H1 (cell line): ENCODE results near the gene ARRB1. TPM values are rescaled to one million over a fixed set of nuclear protein-coding genes. Genes with fewer than 3 reads are reported as not detected.

Experiments used
- CTCF ChIA-PET: fragments of 300-600 bp; sonication (Branson Sonifier 250); formaldehyde crosslinking; loops from one replicate; lab custom pipeline; 2021; ENCODE audit not compliant: partially characterized antibody; lab: Charles Lee
- POLR2A ChIA-PET: fragments of 300-600 bp; sonication (Branson Sonifier 250); formaldehyde crosslinking; loops from one replicate; lab custom pipeline; 2021; ENCODE audit warnings: inconsistent platforms; ENCODE audit not compliant: partially characterized antibody; lab: Charles Lee
- DNase-seq, 2 experiments: peaks; one replicate each; pipeline versions ENCODE4 v3.0.0 to v3.0.0-alpha.2; 2010 to 2022; ENCODE audit warnings: low spot score in 2 of 2, low read depth in 1 of 2, mixed read lengths in 1 of 2
- FAIRE-seq: peaks from 2 replicates; lab custom pipeline; 2011; peaks lifted over from hg19 to GRCh38; lab: Jason Lieb, UNC
- H2AFZ ChIP-seq: 2 replicates; pipeline ENCODE4 v1.8.1; 2012; ENCODE audit warnings: low read length, inconsistent platforms
- H2AK5ac ChIP-seq: 2 replicates; pipeline ENCODE4 v1.6.1; 2013; ENCODE audit warnings: low read depth, low read length
- H2BK120ac ChIP-seq: replicated peaks from 2 replicates; pipeline ENCODE3; 2013; ENCODE audit warnings: low read depth, low read length, inconsistent platforms
- H2BK12ac ChIP-seq: 2 replicates; pipeline ENCODE4 v1.6.1; 2013; ENCODE audit warnings: low read depth, low read length
- H2BK15ac ChIP-seq: 2 replicates; pipeline ENCODE4 v1.6.1; 2013; ENCODE audit warnings: low read length
- H2BK20ac ChIP-seq: 2 replicates; pipeline ENCODE4 v1.6.1; 2013; ENCODE audit warnings: low read length
- H2BK5ac ChIP-seq: 2 replicates; pipeline ENCODE4 v1.6.1; 2013; ENCODE audit warnings: low read depth, low read length
- H3K14ac ChIP-seq: 2 replicates; pipeline ENCODE4 v1.6.1; 2013; ENCODE audit warnings: inconsistent platforms; ENCODE audit not compliant: insufficient read length
- H3K18ac ChIP-seq: 2 replicates; pipeline ENCODE4 v1.6.1; 2013; ENCODE audit warnings: low read length; ENCODE audit errors: extremely low read depth
- H3K23ac ChIP-seq: 2 replicates; pipeline ENCODE4 v1.6.1; 2013; ENCODE audit warnings: inconsistent platforms; ENCODE audit not compliant: insufficient read length
- H3K23me2 ChIP-seq: 2 replicates; pipeline ENCODE4 v1.6.1; 2013; ENCODE audit warnings: low read depth, low read length
- H3K27ac ChIP-seq: 2 replicates; pipeline ENCODE4 v1.6.1; 2011; ENCODE audit warnings: low read depth, low read length, inconsistent platforms
- H3K27me3 ChIP-seq, 4 experiments: replicated peaks in 1 of 4; 1 replicate in 1 of 4; 2 replicates in 3 of 4; pipeline versions ENCODE4 v1.6.1 to v1.8.1; 2011 to 2013; ENCODE audit warnings: low read length in 3 of 4, mild to moderate bottlenecking in 3 of 4, inconsistent platforms in 2 of 4, mixed read lengths in 2 of 4, moderate library complexity in 1 of 4; ENCODE audit not compliant: control insufficient read depth in 3 of 4, insufficient read depth in 3 of 4; ENCODE audit errors: extremely low read depth in 1 of 4
- H3K36me3 ChIP-seq, 4 experiments: 2 replicates each; pipeline versions ENCODE4 v1.6.1 to v1.8.1; 2011 to 2013; ENCODE audit warnings: mild to moderate bottlenecking in 4 of 4, low read length in 3 of 4, moderate library complexity in 2 of 4, control low read depth in 1 of 4, inconsistent platforms in 1 of 4; ENCODE audit not compliant: insufficient read depth in 4 of 4, control insufficient read depth in 2 of 4
- H3K4ac ChIP-seq: replicated peaks from 2 replicates; pipeline ENCODE3; 2013; ENCODE audit warnings: low read length, low read depth, mixed read lengths, inconsistent platforms; ENCODE audit not compliant: insufficient read length
- H3K4me1 ChIP-seq, 4 experiments: replicated peaks in 1 of 4; 1 replicate in 1 of 4; 2 replicates in 3 of 4; pipeline versions ENCODE4 v1.6.1 to v1.8.1; 2011 to 2013; ENCODE audit warnings: low read length in 3 of 4, inconsistent platforms in 2 of 4, mixed read lengths in 1 of 4; ENCODE audit not compliant: insufficient read depth in 4 of 4, control insufficient read depth in 3 of 4
- H3K4me2 ChIP-seq, 2 experiments: 2 replicates each; pipeline versions ENCODE4 v1.6.1 to v1.8.1; 2011 to 2013; ENCODE audit warnings: low read depth in 2 of 2, low read length in 2 of 2, control low read depth in 1 of 2, inconsistent platforms in 1 of 2, mild to moderate bottlenecking in 1 of 2; ENCODE audit not compliant: insufficient read depth in 1 of 2
- H3K4me3 ChIP-seq, 4 experiments: fragments of 200-600, 300-600 bp in 1 of 4; sonication (generic), shearing (Covaris generic), sonication (Bioruptor Twin) in 1 of 4; 2 replicates each; pipeline versions ENCODE4 v1.5.1 to v1.8.1; 2011 to 2016; ENCODE audit warnings: low read length in 4 of 4, low read depth in 3 of 4, control low read depth in 2 of 4, inconsistent platforms in 2 of 4, mild to moderate bottlenecking in 2 of 4, mixed read lengths in 1 of 4, moderate library complexity in 1 of 4; ENCODE audit not compliant: insufficient read depth in 2 of 4; ENCODE audit errors: extremely low read depth in 1 of 4
- H3K56ac ChIP-seq: replicated peaks from 2 replicates; pipeline ENCODE3; 2013; ENCODE audit warnings: low read depth, mild to moderate bottlenecking, mixed read lengths, low read length, inconsistent platforms; ENCODE audit not compliant: insufficient read length
- H3K79me1 ChIP-seq: 2 replicates; pipeline ENCODE4 v1.6.1; 2013; ENCODE audit warnings: low read depth, low read length, control low read depth
- H3K79me2 ChIP-seq, 2 experiments: 2 replicates each; pipeline versions ENCODE4 v1.6.1 to v1.8.1; 2012 to 2013; ENCODE audit warnings: low read length in 2 of 2, mild to moderate bottlenecking in 2 of 2, inconsistent platforms in 1 of 2; ENCODE audit not compliant: insufficient read depth in 2 of 2, control insufficient read depth in 1 of 2
- H3K9ac ChIP-seq, 4 experiments: replicated peaks in 1 of 4; 1 replicate in 1 of 4; 2 replicates in 3 of 4; pipeline versions ENCODE4 v1.6.1 to v1.8.1; 2011 to 2013; ENCODE audit warnings: low read depth in 3 of 4, low read length in 3 of 4, control low read depth in 2 of 4, mild to moderate bottlenecking in 2 of 4, moderate library complexity in 2 of 4, inconsistent platforms in 1 of 4; ENCODE audit errors: extremely low read depth in 1 of 4
- H3K9me3 ChIP-seq, 2 experiments: 2 replicates each; pipeline versions ENCODE4 v1.6.1 to v1.8.1; 2012 to 2013; ENCODE audit warnings: mild to moderate bottlenecking in 2 of 2, moderate library complexity in 2 of 2, control low read depth in 1 of 2, inconsistent platforms in 1 of 2, low read depth in 1 of 2, low read length in 1 of 2, mixed read lengths in 1 of 2; ENCODE audit not compliant: insufficient read depth in 2 of 2
- H4K20me1 ChIP-seq, 2 experiments: replicated peaks in 1 of 2; 2 replicates each; pipeline versions ENCODE3 to v1.8.1; 2011 to 2013; ENCODE audit warnings: inconsistent platforms in 2 of 2, low read length in 2 of 2, mild to moderate bottlenecking in 1 of 2; ENCODE audit not compliant: insufficient read depth in 2 of 2, control insufficient read depth in 1 of 2
- H4K5ac ChIP-seq: 2 replicates; pipeline ENCODE4 v1.6.1; 2013; ENCODE audit warnings: low read length, low read depth, mixed read lengths, inconsistent platforms; ENCODE audit not compliant: insufficient read length
- H4K8ac ChIP-seq: 2 replicates; pipeline ENCODE4 v1.8.0; 2013; ENCODE audit warnings: mild to moderate bottlenecking, moderate library complexity, low read length, inconsistent platforms; ENCODE audit not compliant: insufficient read depth; ENCODE audit errors: extremely low read depth
- H4K91ac ChIP-seq: replicated peaks from 2 replicates; pipeline ENCODE3; 2013; ENCODE audit warnings: low read length, mixed read lengths, inconsistent platforms; ENCODE audit not compliant: insufficient read length
- BACH1 ChIP-seq: IDR thresholded peaks from 2 replicates; pipeline ENCODE4 v1.6.1; 2012; ENCODE audit warnings: low read length, improper control_type of control experiment
- CBX8 ChIP-seq: fragments of 300-800, 300-1000 bp; sonication (generic); IDR thresholded peaks from 2 replicates; pipeline ENCODE4 v1.7.1; 2016; ENCODE audit warnings: low read depth, low read length, borderline replicate concordance
- CREB1 ChIP-seq: IDR thresholded peaks from 2 replicates; pipeline ENCODE4 v1.6.1; 2012; ENCODE audit warnings: inconsistent platforms
- GTF2F1 ChIP-seq: IDR thresholded peaks from 2 replicates; pipeline ENCODE4 v1.6.1; 2012; ENCODE audit warnings: low read depth, low read length, improper control_type of control experiment, borderline replicate concordance
- JUND ChIP-seq: IDR thresholded peaks from 2 replicates; pipeline ENCODE4 v1.6.1; 2011; ENCODE audit warnings: mild to moderate bottlenecking, improper control_type of control experiment, low read length
- KDM4A ChIP-seq: IDR thresholded peaks from one replicate; pipeline ENCODE4 v1.7.1; 2012; ENCODE audit warnings: low read depth, mild to moderate bottlenecking, moderate library complexity, low read length, inconsistent platforms; ENCODE audit not compliant: severe bottlenecking
- PHF8 ChIP-seq: fragments of 200-600 bp; sonication (generic); conservative IDR thresholded peaks from 2 replicates; pipeline ENCODE4 v1.7.1; 2012; ENCODE audit warnings: low read depth, mild to moderate bottlenecking, inconsistent platforms, low read length, moderate library complexity
- POLR2A ChIP-seq, 2 experiments: IDR thresholded peaks; 1 replicate in 1 of 2; 2 replicates in 1 of 2; pipeline ENCODE4 v1.6.1; 2011; ENCODE audit warnings: low read depth in 2 of 2, low read length in 2 of 2, mild to moderate bottlenecking in 2 of 2; ENCODE audit errors: control extremely low read depth in 1 of 2
- RAD21 ChIP-seq, 2 experiments: IDR thresholded peaks in 1 of 2; conservative IDR thresholded peaks in 1 of 2; 2 replicates each; pipeline ENCODE4 v1.6.1; 2011; ENCODE audit warnings: low read depth in 2 of 2, low read length in 2 of 2, improper control_type of control experiment in 1 of 2, inconsistent platforms in 1 of 2, mild to moderate bottlenecking in 1 of 2, moderate library complexity in 1 of 2
- RBBP5 ChIP-seq: IDR thresholded peaks from 2 replicates; pipeline ENCODE4 v1.7.1; 2012; ENCODE audit warnings: low read depth, mild to moderate bottlenecking, inconsistent platforms, low read length, moderate library complexity, borderline replicate concordance
- SIRT6 ChIP-seq: IDR thresholded peaks from one replicate; pipeline ENCODE4 v1.7.1; 2012; ENCODE audit warnings: low read length, inconsistent platforms
- SIX5 ChIP-seq: IDR thresholded peaks from 2 replicates; pipeline ENCODE4 v1.6.1; 2011; ENCODE audit warnings: mild to moderate bottlenecking, low read depth, low read length
- SP4 ChIP-seq: IDR thresholded peaks from 2 replicates; pipeline ENCODE4 v1.6.1; 2012; ENCODE audit warnings: low read length, inconsistent platforms
- SRF ChIP-seq: IDR thresholded peaks from 2 replicates; pipeline ENCODE4 v1.6.1; 2011; ENCODE audit warnings: mild to moderate bottlenecking, low read depth, low read length, moderate library complexity
- TAF1 ChIP-seq: IDR thresholded peaks from 2 replicates; pipeline ENCODE4 v1.6.1; 2011; ENCODE audit warnings: mild to moderate bottlenecking, low read depth, low read length
- WGBS, 2 experiments: shearing (Covaris generic) in 1 of 2; methylation state at CpG; one replicate each; pipeline versions ENCODE4 v1.1.6 to v1.1.7; 2013 to 2015; ENCODE audit warnings: low lambda C conversion rate in 2 of 2, mixed read lengths in 2 of 2, inconsistent platforms in 1 of 2, low coverage in 1 of 2, missing lambda C conversion rate in 1 of 2; ENCODE audit not compliant: insufficient replicate concordance in 2 of 2, insufficient coverage in 1 of 2, insufficient read length in 1 of 2; ENCODE audit errors: extremely low coverage in 1 of 2, missing lambda C conversion rate in 1 of 2; 5-methylcytosine and 5-hydroxymethylcytosine counted together
- polyA plus RNA-seq, 7 experiments: library from polyadenylated mRNA; depleted of rRNA in 3 of 7; stranded (reverse) in 5 of 7; unstranded in 2 of 7; fragments of >200 nt in 5 of 7; fragments of 200-250 nt in 2 of 7; gene quantifications; 1 replicate in 5 of 7; 2 replicates in 1 of 7; 4 replicates in 1 of 7; pipeline versions ENCODE4 v1.2.1 to v1.2.3, GENCODE V29; 2011 to 2013; ENCODE audit warnings: missing spikeins in 2 of 7, mixed read lengths in 2 of 7
- total RNA-seq: library from RNA; stranded (reverse); fragmentation: NEBNext Ultra II Directional; extraction: Animal tissue kit (Norgen Biotek cat#: 25700); gene quantifications from 2 replicates; pipeline ENCODE4 v1.2.1, GENCODE V29; 2021

Gene ARRB1
- total and polyA plus RNA-seq, 2 of the 8 experiments (the other 6 are each of a cell fraction or from before 2014, with no cell fraction given): 9.4 to 31.8 TPM

- H2BK5ac ChIP-seq: no peak overlapping the region
- ChIA-PET POLR2A (interaction anchor here (2.1 kb wide), 1 partner anchor 22 kb away, joined by 4 read pairs; no protein-coding TSS in a partner anchor), CTCF (interaction anchor here (0.7 to 3.1 kb wide), 10 partner anchors 10 to 167 kb away, joined by 3 to 17 read pairs (median 5); no protein-coding TSS in a partner anchor)
- no peak overlapping the region for H3K56ac ChIP-seq
- WGBS, 2 experiments: 94% methylated on average over 7 of the region's 7 CpGs; no CpG with 5 or more reads in 1 of the 2 experiments
- H2BK15ac ChIP-seq: no peak overlapping the region
- H2BK120ac ChIP-seq: no peak overlapping the region
- H4K5ac ChIP-seq: no peak overlapping the region
- H2BK20ac ChIP-seq: no peak overlapping the region
- no peaks in the 10 kb centered on the region; a peak in 1 of 4 replicates for H3K79me2 ChIP-seq
- TF ChIP-seq CBX8 (no peak), GTF2F1 (no peak), JUND (no peak), SP4 (no peak), CREB1 (no peak), TAF1 (no peak), SRF (no peak), RBBP5 (no peak), SIRT6 (no peak), BACH1 (no peak), PHF8 (no peak), SIX5 (no peak), POLR2A (IDR thresholded peaks at IDR 0.05; ENCODE audit: control extremely low read depth in 1 of 2, low read depth in 2 of 2, low read length in 2 of 2) (no peak), KDM4A (no peak), RAD21 (IDR thresholded peaks at IDR 0.05 in 1 of 2, conservative IDR thresholded peaks at IDR 0.05 in 1 of 2; ENCODE audit: low read depth in 2 of 2, low read length in 2 of 2) (no peak)
- no peak overlapping the region for H3K27ac ChIP-seq
- H3K18ac ChIP-seq: no peak overlapping the region
- no peak overlapping the region for H3K4me2 ChIP-seq
- DNase-seq: no peak
- H3K27me3 ChIP-seq: no peaks in the 10 kb centered on the region
- H2AK5ac ChIP-seq: no peak overlapping the region
- H4K91ac ChIP-seq: no peak overlapping the region
- H4K20me1 ChIP-seq: peaks cover 0 to 3% of the 10 kb centered on the region in 2 experiments
- no peaks in the 10 kb centered on the region; the same call in 1 of the 2 replicates for H3K79me1 ChIP-seq
- no peak overlapping the region for H2BK12ac ChIP-seq
- H3K4me1 ChIP-seq: peaks cover 0 to 7% (median 4%) of the 10 kb centered on the region in 4 experiments; a peak in 5 of 7 replicates
- no peak overlapping the region for H3K23ac ChIP-seq
- H3K36me3 ChIP-seq: no peaks in the 10 kb centered on the region
- no peak for FAIRE-seq
- no peaks in the 10 kb centered on the region for H3K23me2 ChIP-seq
- H3K4ac ChIP-seq: no peak overlapping the region
- no peak overlapping the region for H3K9ac ChIP-seq
- no peak overlapping the region for H3K14ac ChIP-seq
- H3K4me3 ChIP-seq: no peak overlapping the region
- H4K8ac ChIP-seq: peak overlapping the region; percentile 32; the same call in 1 of the 2 replicates
- H3K9me3 ChIP-seq: no peaks in the 10 kb centered on the region
- H2AFZ ChIP-seq: no peak overlapping the region
Observed at GRCh38 chr11:75308116-75308515, 43.3 kb downstream of the ARRB1 start.
